Measurements from ENCODE around the gene WT1. TPM values are rescaled to one million over a fixed set of nuclear protein-coding genes. Genes with fewer than 3 reads are reported as not detected.

Gene WT1
- total RNA-seq, 1 donor from 2014 or later, result not detected

DNA sequence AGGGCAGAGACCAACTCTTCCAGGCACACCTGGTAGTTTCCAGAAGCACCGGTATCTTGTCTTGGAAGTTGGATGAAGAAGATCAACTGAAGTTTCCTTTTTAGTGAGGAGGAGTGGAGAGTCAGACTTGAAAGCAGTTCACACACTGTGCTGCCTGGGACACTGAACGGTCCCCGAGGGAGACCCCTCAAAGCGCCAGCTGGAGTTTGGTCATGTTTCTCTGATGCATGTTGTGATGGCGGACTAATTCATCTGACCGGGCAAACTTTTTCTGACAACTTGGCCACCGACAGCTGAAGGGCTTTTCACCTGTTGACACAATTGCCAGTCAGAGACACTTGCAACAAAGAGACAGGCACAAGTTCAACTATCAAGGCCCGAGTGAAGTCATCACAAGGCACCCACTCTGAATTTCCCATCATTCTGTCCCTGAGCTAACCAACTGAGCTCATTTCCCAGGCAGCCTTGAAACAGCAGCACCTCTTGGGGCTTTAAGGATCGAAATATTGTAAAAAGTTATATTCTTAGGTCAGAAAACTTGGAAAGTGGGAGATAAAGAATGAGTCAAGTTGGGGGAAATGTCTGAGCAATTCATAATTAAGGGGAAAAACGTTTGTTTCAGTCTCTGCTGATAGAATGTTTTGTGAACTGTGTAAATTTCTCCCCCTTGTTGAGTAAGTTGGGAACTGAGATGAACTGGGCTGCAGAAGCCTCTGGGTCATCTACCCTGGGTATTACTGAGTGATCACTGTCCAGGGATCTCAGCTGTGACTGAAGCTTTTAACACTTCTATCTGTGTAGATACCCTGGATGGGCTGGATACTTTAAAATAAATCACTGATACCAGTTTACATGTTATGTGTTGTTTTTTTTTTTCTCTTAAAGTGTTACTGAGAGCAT lies 46.2 kb downstream of the WT1 start:
- no peaks in the 10 kb centered on the region for H3K4me1 Mint-ChIP-seq
- CTCF ChIA-PET, result no interaction called here

DNA sequence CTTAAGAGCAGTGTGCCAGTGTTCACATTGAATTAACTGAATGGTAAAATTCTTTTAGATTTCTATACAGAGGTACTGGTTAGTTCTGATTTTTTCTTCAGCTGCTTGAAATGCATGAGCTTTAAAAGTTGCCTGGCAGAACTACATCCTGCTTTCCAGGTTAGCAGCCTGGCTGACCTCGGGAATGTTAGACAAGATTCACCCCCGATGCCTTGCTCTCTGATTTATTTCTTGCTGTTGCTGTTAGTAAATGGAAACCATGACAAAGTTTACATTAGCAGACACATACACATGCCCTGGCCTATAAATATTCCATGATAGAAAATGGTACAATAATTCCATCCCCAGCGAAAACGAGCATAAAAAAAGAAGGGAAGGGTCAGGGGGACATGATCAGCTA lies 47.0 kb downstream of the WT1 start:
- DNase-seq (no peak), ATAC-seq (ENCODE audit: low read depth) (no peak)
- H3K9me3 Mint-ChIP-seq, result no peaks in the 10 kb centered on the region
- no peak overlapping the region for H3K27ac Mint-ChIP-seq
- TF ChIP-seq, protein P1, sequence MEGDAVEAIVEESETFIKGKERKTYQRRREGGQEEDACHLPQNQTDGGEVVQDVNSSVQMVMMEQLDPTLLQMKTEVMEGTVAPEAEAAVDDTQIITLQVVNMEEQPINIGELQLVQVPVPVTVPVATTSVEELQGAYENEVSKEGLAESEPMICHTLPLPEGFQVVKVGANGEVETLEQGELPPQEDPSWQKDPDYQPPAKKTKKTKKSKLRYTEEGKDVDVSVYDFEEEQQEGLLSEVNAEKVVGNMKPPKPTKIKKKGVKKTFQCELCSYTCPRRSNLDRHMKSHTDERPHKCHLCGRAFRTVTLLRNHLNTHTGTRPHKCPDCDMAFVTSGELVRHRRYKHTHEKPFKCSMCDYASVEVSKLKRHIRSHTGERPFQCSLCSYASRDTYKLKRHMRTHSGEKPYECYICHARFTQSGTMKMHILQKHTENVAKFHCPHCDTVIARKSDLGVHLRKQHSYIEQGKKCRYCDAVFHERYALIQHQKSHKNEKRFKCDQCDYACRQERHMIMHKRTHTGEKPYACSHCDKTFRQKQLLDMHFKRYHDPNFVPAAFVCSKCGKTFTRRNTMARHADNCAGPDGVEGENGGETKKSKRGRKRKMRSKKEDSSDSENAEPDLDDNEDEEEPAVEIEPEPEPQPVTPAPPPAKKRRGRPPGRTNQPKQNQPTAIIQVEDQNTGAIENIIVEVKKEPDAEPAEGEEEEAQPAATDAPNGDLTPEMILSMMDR (IDR thresholded peaks at IDR 0.05), result no peak
- no peak overlapping the region for H3K4me3 Mint-ChIP-seq
- peaks cover 3% of the 10 kb centered on the region for H3K27me3 Mint-ChIP-seq
- H3K36me3 Mint-ChIP-seq (ENCODE audit: low read depth), result no peaks in the 10 kb centered on the region
- intact Hi-C loops (cut with micrococcal nuclease), result no loop called here
- no peaks in the 10 kb centered on the region for H3K4me1 Mint-ChIP-seq
- POLR2A ChIA-PET, result no interaction called here
- CTCF ChIA-PET, result no interaction called here

More for the DNA sequence above, 46.2 kb downstream of the WT1 start:
- POLR2A ChIA-PET, result no interaction called here
- no peaks in the 10 kb centered on the region for H3K9me3 Mint-ChIP-seq
- H3K4me3 Mint-ChIP-seq, result no peak overlapping the region
- ATAC-seq (ENCODE audit: low read depth) (no peak), DNase-seq (no peak)
- TF ChIP-seq, protein P1 (IDR thresholded peaks at IDR 0.05), result no peak
- H3K27me3 Mint-ChIP-seq, result peaks cover 2% of the 10 kb centered on the region
- no peak overlapping the region for H3K27ac Mint-ChIP-seq
- intact Hi-C loops (cut with micrococcal nuclease), result no loop called here
- H3K36me3 Mint-ChIP-seq (ENCODE audit: low read depth), result no peaks in the 10 kb centered on the region

DNA sequence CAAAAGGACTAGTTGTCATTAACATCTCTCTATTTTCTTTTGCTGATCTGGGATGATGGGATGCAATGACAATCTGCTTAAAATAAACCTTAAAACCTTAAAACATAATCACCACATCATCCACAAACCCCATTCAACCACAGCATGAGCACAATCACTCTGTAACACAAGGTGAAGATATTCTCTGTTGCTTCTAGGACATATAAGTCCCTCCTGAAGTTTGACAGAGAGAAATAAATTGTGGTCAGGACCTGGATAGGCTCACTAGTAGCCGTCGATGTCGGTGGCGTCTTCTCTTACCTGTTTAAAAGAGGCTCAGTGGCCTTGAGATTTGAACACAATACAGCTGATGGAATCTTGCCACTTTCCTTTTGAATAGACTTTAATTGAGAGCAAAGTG lies 47.9 kb downstream of the WT1 start:
- Mint-ChIP-seq H3K27ac (no peak overlapping the region), H3K36me3 (ENCODE audit: low read depth) (no peaks in the 10 kb centered on the region), H3K4me3 (no peak overlapping the region), H3K9me3 (no peaks in the 10 kb centered on the region), H3K4me1 (no peaks in the 10 kb centered on the region), H3K27me3 (peaks cover 6% of the 10 kb centered on the region)
- no peak for ATAC-seq (ENCODE audit: low read depth)
- ChIA-PET POLR2A (interaction anchor here (0.6 kb wide), 1 partner anchor 220 kb away, joined by 5 read pairs; no protein-coding TSS in a partner anchor), CTCF (no interaction called here)
- intact Hi-C loops (cut with micrococcal nuclease), result no loop called here
- DNase-seq, result no peak
- TF ChIP-seq, protein P1 (IDR thresholded peaks at IDR 0.05), result no peak

DNA sequence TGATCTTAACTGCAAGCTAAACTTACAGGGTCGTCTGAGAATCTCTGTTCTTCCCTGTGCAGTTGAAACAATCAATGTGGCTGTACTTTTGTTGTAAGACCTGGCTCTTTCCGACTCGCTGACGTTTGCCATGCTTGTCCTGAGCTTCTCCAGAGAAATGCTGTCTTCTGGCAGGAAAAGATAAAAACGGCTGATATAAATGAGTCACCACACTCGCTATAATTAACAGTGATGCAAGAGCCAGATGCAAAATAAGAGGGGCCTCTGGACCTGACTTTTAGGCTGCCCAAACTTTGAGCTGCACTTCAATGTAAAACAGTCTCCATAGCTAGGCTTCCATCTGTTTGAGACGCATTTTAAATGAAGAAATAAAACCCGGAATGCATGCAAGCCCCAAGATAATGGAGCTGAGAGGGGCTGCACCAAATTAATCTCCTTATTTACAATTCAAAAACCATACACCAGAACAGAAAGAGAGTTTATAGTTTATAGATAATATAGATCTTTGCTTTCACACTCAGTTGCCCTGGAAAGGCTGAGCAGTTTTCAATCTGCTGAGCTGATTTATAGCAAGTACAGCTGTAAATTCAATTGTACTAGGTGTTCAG lies 48.5 kb downstream of the WT1 start:
- no peak overlapping the region for H3K4me3 Mint-ChIP-seq
- no peaks in the 10 kb centered on the region for H3K36me3 Mint-ChIP-seq (ENCODE audit: low read depth)
- TF ChIP-seq, protein P1 (IDR thresholded peaks at IDR 0.05), result no peak
- ChIA-PET CTCF (no interaction called here), POLR2A (interaction anchor here (0.6 kb wide), 1 partner anchor 220 kb away, joined by 5 read pairs; no protein-coding TSS in a partner anchor)
- no peak for DNase-seq
- peaks cover 8% of the 10 kb centered on the region for H3K27me3 Mint-ChIP-seq
- no peaks in the 10 kb centered on the region for H3K9me3 Mint-ChIP-seq
- H3K4me1 Mint-ChIP-seq, result no peaks in the 10 kb centered on the region
- no peak for ATAC-seq (ENCODE audit: low read depth)
- H3K27ac Mint-ChIP-seq, result no peak overlapping the region
- intact Hi-C loops (cut with micrococcal nuclease), result no loop called here

DNA sequence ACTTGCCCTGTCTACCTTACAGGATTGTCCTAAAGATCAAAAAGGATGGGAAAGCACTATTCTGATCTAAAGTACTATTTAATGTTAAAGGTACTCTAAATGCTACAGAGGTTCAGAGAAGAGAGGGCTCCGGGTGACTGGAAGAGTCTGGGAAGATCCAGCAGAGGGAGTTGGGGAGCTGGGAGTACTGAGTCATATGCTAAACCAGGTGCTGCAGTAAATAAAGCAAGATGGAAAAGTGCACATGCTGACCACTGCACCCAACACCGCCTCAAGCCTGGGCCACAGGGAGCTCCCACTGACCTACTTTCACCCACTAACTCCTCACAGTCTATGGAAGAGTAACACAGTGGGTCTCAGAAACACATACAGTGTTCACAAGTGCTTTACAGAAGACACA lies 49.3 kb downstream of the WT1 start:
- intact Hi-C loops (cut with micrococcal nuclease), result no loop called here
- Mint-ChIP-seq H3K36me3 (ENCODE audit: low read depth) (no peaks in the 10 kb centered on the region), H3K4me1 (no peaks in the 10 kb centered on the region), H3K9me3 (no peaks in the 10 kb centered on the region), H3K27ac (no peak overlapping the region), H3K4me3 (no peak overlapping the region), H3K27me3 (peaks cover 8% of the 10 kb centered on the region)
- DNase-seq (no peak), ATAC-seq (ENCODE audit: low read depth) (no peak)
- CTCF ChIA-PET, result no interaction called here
- TF ChIP-seq, protein P1 (IDR thresholded peaks at IDR 0.05), result no peak
- POLR2A ChIA-PET, result no interaction called here

Data from activated B cell treated with CpG ODN at 0.5 μM for 24 hours (primary cell).